Endothelial cell of umbilical vein (primary cell): ENCODE measurements around the gene MBD6.

ENCODE experiments used
- EZH2 ChIP-seq: IDR thresholded peaks from 2 replicates; pipeline ENCODE4 v1.6.1; 2012; ENCODE audit warnings: borderline replicate concordance, low read depth, mild to moderate bottlenecking, moderate library complexity, low read length, inconsistent platforms; ENCODE audit not compliant: severe bottlenecking
- GATA2 ChIP-seq: IDR thresholded peaks from 2 replicates; pipeline ENCODE4 v1.7.0; 2011; ENCODE audit warnings: low read depth, mild to moderate bottlenecking, moderate library complexity, mixed read lengths, low read length; ENCODE audit not compliant: insufficient read length, insufficient read depth
- JUN ChIP-seq: IDR thresholded peaks from 2 replicates; pipeline ENCODE4 v1.6.1; 2011; ENCODE audit warnings: borderline replicate concordance, low read depth; ENCODE audit not compliant: insufficient read length, insufficient read depth
- MYC ChIP-seq: IDR thresholded peaks from one replicate; pipeline ENCODE4 v1.6.1; 2011; ENCODE audit warnings: mild to moderate bottlenecking, low read depth, low read length
- POLR2A ChIP-seq: IDR thresholded peaks from 2 replicates; pipeline ENCODE4 v1.6.1; 2012; ENCODE audit warnings: low read depth, mild to moderate bottlenecking, control low read depth, low read length
- POLR2AphosphoS5 ChIP-seq: IDR thresholded peaks from 2 replicates; pipeline ENCODE4 v1.6.1; 2012; ENCODE audit warnings: low read depth, mild to moderate bottlenecking, control low read depth, low read length, moderate library complexity; ENCODE audit not compliant: insufficient read depth
- TF ChIP-seq, protein P1 (sequence below), 2 donors: IDR thresholded peaks; 1 replicate in 1 of 2; 2 replicates in 1 of 2; pipeline ENCODE4 v1.5.1; 2011; ENCODE audit warnings: low read length in 2 of 2, mild to moderate bottlenecking in 2 of 2, moderate library complexity in 2 of 2, control low read depth in 1 of 2, inconsistent platforms in 1 of 2, low read depth in 1 of 2; ENCODE audit not compliant: insufficient read depth in 1 of 2; ENCODE audit errors: extremely low read depth in 1 of 2
- TF ChIP-seq, protein P2 (sequence below): IDR thresholded peaks from 2 replicates; pipeline ENCODE4 v1.6.1; 2011; ENCODE audit not compliant: insufficient read depth, insufficient read length

DNA sequence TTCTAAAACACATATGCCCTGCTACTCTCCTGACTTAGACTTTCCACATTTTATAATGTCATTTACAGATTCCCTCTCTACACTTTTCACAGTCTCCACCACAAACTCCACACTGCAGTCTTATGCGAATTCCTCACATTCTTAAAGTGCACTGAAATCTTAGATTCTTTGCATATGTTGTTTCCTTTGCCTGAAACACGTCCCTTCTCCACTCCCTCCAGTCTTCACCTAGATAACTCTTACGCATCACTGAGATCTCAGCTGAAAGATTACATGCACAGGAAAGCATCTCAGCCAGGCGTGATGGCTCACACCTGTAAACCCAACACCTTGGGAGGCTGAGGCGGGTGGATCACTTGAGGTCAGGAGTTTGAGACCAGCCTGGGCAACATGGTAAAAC lies 39.2 kb upstream of the MBD6 start:
- TF ChIP-seq, protein P1, sequence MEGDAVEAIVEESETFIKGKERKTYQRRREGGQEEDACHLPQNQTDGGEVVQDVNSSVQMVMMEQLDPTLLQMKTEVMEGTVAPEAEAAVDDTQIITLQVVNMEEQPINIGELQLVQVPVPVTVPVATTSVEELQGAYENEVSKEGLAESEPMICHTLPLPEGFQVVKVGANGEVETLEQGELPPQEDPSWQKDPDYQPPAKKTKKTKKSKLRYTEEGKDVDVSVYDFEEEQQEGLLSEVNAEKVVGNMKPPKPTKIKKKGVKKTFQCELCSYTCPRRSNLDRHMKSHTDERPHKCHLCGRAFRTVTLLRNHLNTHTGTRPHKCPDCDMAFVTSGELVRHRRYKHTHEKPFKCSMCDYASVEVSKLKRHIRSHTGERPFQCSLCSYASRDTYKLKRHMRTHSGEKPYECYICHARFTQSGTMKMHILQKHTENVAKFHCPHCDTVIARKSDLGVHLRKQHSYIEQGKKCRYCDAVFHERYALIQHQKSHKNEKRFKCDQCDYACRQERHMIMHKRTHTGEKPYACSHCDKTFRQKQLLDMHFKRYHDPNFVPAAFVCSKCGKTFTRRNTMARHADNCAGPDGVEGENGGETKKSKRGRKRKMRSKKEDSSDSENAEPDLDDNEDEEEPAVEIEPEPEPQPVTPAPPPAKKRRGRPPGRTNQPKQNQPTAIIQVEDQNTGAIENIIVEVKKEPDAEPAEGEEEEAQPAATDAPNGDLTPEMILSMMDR (IDR thresholded peaks at IDR 0.05; ENCODE audit: extremely low read depth in 1 of 2, insufficient read depth in 1 of 2, low read depth in 1 of 2, low read length in 2 of 2), result no peak
- TF ChIP-seq EZH2, result no peak
- TF ChIP-seq POLR2A, result no peak
- TF ChIP-seq POLR2AphosphoS5, result no peak
- TF ChIP-seq MYC, result no peak
- TF ChIP-seq JUN, result no peak
- TF ChIP-seq GATA2, result no peak
- TF ChIP-seq, protein P2, sequence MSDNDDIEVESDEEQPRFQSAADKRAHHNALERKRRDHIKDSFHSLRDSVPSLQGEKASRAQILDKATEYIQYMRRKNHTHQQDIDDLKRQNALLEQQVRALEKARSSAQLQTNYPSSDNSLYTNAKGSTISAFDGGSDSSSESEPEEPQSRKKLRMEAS, result no peak
